ENCODE results near the gene SCARB1.

The SCARB1 gene

DNA sequence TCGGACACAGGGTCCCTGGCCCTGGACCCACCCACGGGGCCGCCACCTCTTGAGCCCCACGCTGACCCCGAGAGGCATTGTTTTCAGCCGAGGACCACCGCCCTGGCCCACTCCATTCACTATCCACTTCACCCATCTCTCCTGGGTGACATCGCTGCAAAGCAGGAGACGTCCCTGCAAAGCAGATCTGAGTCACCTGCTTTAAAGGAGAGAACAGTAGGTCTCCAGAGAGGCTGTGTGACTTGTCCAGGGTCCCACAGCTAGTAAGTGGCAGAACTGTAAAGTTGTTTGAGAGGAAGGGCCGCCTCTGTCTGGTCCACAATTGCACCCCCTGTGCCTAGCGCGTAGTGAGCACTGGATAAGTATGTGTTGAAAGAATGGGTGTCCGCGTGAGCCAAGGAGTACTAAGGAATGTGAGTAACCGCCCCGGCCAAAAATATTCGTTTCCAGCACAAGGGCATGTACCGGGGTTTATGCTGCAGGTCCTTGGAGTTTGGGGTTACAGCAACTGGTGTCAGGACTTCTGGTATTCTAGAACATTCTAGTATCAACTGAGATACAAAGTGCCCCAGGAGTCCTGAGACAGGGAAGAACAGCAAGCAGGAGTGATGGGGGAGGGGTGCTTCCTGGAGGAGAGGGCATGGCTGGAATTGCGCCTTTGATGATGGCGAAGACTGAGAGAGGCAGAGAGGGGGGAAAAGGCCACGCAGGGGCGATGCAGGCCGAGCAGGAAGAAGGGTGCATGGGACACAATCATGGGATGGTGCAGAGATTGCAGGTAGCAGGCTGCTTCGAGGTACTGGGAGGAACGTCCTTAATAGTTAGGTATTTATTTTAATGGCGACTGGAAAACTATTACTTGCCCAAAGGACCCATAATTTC lies 91.1 kb downstream of the SCARB1 start:
- no peaks in the 10 kb centered on the region for H3K36me3 ChIP-seq (replicated peaks; ENCODE audit: insufficient read depth, low read length)
- peak overlapping the region; percentile 60; the same call in 1 of the 2 replicates for H3K4me2 ChIP-seq (ENCODE audit: low read depth, low read length)
- H3F3A ChIP-seq (ENCODE audit: insufficient read depth, low read length) = peaks cover 20% of the 10 kb centered on the region
- H3K27ac ChIP-seq (ENCODE audit: low read length) = no peak overlapping the region
- H3K9me2 ChIP-seq (replicated peaks; ENCODE audit: insufficient read depth, low read length) = no peaks in the 10 kb centered on the region
- H3K9ac ChIP-seq (ENCODE audit: low read length) = no peak overlapping the region
- H3K9me3 ChIP-seq (replicated peaks; ENCODE audit: insufficient read depth, low read length) = no peaks in the 10 kb centered on the region
- H2AFZ ChIP-seq (ENCODE audit: low read length) = no peak overlapping the region
- TF ChIP-seq EZH2 (optimal IDR thresholded peaks at IDR 0.05; ENCODE audit: low read depth, low read length) = no peak
- TF ChIP-seq, protein P1, sequence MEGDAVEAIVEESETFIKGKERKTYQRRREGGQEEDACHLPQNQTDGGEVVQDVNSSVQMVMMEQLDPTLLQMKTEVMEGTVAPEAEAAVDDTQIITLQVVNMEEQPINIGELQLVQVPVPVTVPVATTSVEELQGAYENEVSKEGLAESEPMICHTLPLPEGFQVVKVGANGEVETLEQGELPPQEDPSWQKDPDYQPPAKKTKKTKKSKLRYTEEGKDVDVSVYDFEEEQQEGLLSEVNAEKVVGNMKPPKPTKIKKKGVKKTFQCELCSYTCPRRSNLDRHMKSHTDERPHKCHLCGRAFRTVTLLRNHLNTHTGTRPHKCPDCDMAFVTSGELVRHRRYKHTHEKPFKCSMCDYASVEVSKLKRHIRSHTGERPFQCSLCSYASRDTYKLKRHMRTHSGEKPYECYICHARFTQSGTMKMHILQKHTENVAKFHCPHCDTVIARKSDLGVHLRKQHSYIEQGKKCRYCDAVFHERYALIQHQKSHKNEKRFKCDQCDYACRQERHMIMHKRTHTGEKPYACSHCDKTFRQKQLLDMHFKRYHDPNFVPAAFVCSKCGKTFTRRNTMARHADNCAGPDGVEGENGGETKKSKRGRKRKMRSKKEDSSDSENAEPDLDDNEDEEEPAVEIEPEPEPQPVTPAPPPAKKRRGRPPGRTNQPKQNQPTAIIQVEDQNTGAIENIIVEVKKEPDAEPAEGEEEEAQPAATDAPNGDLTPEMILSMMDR (IDR thresholded peaks at IDR 0.05; ENCODE audit: low read length) = no peak
- no peak for TF ChIP-seq EZH2phosphoT487 (IDR thresholded peaks at IDR 0.05; ENCODE audit: low read length)
- H3K4me3 ChIP-seq (ENCODE audit: low read length) = no peak overlapping the region
- 0 out of 2 replicates have a peak, but pooled peaks cover 2% of the 10 kb centered on the region for H3K4me1 ChIP-seq (ENCODE audit: low read length)
- no peaks in the 10 kb centered on the region for H3K27me3 ChIP-seq (replicated peaks; ENCODE audit: insufficient read depth, low read length)
- no peaks in the 10 kb centered on the region for H3K79me2 ChIP-seq (ENCODE audit: low read length)
- H4K20me1 ChIP-seq (ENCODE audit: insufficient read depth, low read length) = no peaks in the 10 kb centered on the region
- no peak for DNase-seq

DNA sequence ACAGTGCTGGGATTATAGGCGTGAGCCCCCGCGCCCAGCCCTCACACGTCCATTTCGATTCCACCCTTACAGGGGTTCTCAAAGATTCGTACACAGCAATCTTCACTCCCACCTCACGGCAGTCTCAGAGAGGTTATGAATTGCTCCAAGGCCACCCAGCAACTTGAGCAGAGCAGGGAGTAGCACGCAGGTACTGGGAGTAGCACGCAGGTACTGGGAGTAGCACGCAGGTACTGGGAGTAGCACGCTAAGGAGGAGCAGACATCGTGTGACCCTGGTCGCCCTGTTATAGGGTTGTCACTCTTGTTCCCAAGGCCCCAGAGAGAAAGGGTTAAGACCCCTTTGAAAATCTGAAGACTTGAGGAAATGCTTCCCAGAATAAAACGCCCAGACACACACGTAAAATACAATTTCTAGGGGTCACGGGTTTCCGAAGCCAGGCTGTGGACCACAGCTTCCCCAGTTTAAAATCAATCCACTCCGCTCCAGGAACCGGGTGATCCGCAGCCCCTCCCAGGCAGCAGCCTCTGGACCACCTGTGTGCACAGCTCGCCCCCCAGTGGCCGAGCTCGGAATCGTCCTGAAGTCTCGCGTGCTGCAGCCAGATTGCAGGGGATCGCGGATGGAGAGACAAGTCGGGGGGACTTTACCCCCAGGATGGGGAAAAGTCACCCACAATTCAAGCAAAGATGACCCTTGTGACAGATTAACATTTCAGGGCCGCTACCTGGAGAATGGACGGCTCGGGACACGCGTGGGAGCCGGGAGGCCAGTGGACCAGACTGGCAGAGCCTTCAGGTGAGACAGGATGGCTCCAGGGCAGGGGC lies 92.0 kb downstream of the SCARB1 start:
- peak; percentile 48 for DNase-seq
- TF ChIP-seq EZH2phosphoT487 (IDR thresholded peaks at IDR 0.05; ENCODE audit: low read length) (no peak), EZH2 (optimal IDR thresholded peaks at IDR 0.05; ENCODE audit: low read depth, low read length) (no peak)
- TF ChIP-seq, protein P1 (IDR thresholded peaks at IDR 0.05; ENCODE audit: low read length) = peak; percentile 81
- no peak overlapping the region for H3K9ac ChIP-seq (ENCODE audit: low read length)
- H3K36me3 ChIP-seq (replicated peaks; ENCODE audit: insufficient read depth, low read length) = no peaks in the 10 kb centered on the region
- no peaks in the 10 kb centered on the region for H3K9me2 ChIP-seq (replicated peaks; ENCODE audit: insufficient read depth, low read length)
- 0 out of 2 replicates have a peak, but pooled peaks cover 2% of the 10 kb centered on the region for H3K4me1 ChIP-seq (ENCODE audit: low read length)
- H3F3A ChIP-seq (ENCODE audit: insufficient read depth, low read length) = peaks cover 20% of the 10 kb centered on the region
- no peaks in the 10 kb centered on the region for H3K79me2 ChIP-seq (ENCODE audit: low read length)
- H3K4me3 ChIP-seq (ENCODE audit: low read length) = no peak overlapping the region
- peak overlapping the region; percentile 60 for H3K4me2 ChIP-seq (ENCODE audit: low read depth, low read length)
- H3K27me3 ChIP-seq (replicated peaks; ENCODE audit: insufficient read depth, low read length) = no peaks in the 10 kb centered on the region
- no peak overlapping the region for H2AFZ ChIP-seq (ENCODE audit: low read length)
- H3K27ac ChIP-seq (ENCODE audit: low read length) = no peak overlapping the region
- no peaks in the 10 kb centered on the region for H4K20me1 ChIP-seq (ENCODE audit: insufficient read depth, low read length)
- no peaks in the 10 kb centered on the region for H3K9me3 ChIP-seq (replicated peaks; ENCODE audit: insufficient read depth, low read length)

DNA sequence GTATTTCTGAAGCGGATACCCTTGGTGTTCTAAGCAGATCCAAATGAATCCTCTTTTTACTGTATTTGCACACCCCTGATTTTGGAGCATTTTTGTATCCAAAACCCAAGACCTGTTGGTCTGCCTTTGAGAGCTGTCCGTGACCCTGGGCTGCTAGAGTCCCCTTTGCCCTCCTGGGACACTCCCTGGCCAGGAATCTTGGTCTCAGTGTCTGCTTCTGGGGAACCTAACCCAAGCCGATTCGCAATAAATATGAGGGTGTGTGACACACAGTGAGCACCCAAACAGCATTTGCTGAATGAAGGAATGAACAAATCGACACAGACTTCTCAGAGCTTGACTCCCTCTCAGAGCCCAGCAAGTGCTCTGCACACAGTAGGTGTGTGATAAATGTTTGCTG lies 92.9 kb downstream of the SCARB1 start:
- no peaks in the 10 kb centered on the region for H4K20me1 ChIP-seq (ENCODE audit: insufficient read depth, low read length)
- no peaks in the 10 kb centered on the region for H3K27me3 ChIP-seq (replicated peaks; ENCODE audit: insufficient read depth, low read length)
- DNase-seq = no peak
- peaks cover 20% of the 10 kb centered on the region for H3F3A ChIP-seq (ENCODE audit: insufficient read depth, low read length)
- H3K9ac ChIP-seq (ENCODE audit: low read length) = no peak overlapping the region
- H3K4me2 ChIP-seq (ENCODE audit: low read depth, low read length) = no peak overlapping the region
- no peaks in the 10 kb centered on the region for H3K9me2 ChIP-seq (replicated peaks; ENCODE audit: insufficient read depth, low read length)
- H3K9me3 ChIP-seq (replicated peaks; ENCODE audit: insufficient read depth, low read length) = no peaks in the 10 kb centered on the region
- no peaks in the 10 kb centered on the region for H3K79me2 ChIP-seq (ENCODE audit: low read length)
- no peaks in the 10 kb centered on the region for H3K36me3 ChIP-seq (replicated peaks; ENCODE audit: insufficient read depth, low read length)
- no peak overlapping the region for H3K4me3 ChIP-seq (ENCODE audit: low read length)
- H3K27ac ChIP-seq (ENCODE audit: low read length) = no peak overlapping the region
- H2AFZ ChIP-seq (ENCODE audit: low read length) = no peak overlapping the region
- 0 out of 2 replicates have a peak, but pooled peaks cover 2% of the 10 kb centered on the region for H3K4me1 ChIP-seq (ENCODE audit: low read length)
- TF ChIP-seq, protein P1 (IDR thresholded peaks at IDR 0.05; ENCODE audit: low read length) = no peak
- TF ChIP-seq EZH2 (optimal IDR thresholded peaks at IDR 0.05; ENCODE audit: low read depth, low read length) (no peak), EZH2phosphoT487 (IDR thresholded peaks at IDR 0.05; ENCODE audit: low read length) (no peak)
